ENCODE results near the gene CSNK1E.

Gene CSNK1E

DNA sequence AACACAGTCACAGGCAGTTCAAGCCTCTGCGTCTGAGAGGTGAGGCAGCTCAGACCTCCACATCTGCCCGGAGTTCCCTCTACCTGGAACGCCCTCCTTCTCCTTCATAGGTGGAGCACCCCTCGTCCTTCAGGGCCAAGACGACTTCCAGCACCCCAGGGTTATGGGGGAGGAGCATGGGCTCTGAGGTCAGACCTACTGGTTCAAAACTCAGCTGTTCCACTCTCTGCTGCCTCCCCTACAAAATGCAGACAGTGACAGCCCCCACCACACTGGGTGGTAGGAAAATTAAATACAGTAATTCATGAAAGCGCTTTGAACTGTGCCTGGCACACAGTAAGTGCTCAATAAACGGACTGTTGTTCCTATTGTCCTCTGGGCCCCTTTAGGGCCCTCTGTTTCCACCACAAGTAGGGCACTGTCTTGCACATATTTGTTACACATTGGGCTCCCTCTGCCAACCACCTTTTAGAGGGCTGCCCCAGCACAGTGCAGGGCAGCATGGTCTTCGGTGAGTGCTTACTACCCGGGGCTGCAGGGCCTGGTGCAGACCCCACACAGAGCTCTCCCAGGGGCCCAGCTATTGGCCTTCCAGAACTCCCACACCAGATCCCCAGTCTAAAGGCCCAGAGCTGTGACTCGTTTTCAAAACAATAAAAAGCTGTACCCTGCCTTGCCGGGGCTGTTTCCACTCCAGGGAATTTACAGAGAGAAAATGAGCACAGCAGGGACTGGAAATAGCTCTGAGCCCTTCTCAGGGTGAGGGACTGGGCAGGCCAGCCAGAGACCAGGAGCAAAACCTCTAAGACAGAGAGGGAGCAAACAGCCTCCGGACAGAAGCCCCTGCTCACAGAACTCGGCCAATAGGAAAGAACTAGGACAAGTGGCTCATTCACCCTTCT, 46.9 kb downstream of the CSNK1E start:
- H3K9me2 ChIP-seq (replicated peaks; ENCODE audit: insufficient read depth, low read length), result no peaks in the 10 kb centered on the region
- TF ChIP-seq, protein P1, sequence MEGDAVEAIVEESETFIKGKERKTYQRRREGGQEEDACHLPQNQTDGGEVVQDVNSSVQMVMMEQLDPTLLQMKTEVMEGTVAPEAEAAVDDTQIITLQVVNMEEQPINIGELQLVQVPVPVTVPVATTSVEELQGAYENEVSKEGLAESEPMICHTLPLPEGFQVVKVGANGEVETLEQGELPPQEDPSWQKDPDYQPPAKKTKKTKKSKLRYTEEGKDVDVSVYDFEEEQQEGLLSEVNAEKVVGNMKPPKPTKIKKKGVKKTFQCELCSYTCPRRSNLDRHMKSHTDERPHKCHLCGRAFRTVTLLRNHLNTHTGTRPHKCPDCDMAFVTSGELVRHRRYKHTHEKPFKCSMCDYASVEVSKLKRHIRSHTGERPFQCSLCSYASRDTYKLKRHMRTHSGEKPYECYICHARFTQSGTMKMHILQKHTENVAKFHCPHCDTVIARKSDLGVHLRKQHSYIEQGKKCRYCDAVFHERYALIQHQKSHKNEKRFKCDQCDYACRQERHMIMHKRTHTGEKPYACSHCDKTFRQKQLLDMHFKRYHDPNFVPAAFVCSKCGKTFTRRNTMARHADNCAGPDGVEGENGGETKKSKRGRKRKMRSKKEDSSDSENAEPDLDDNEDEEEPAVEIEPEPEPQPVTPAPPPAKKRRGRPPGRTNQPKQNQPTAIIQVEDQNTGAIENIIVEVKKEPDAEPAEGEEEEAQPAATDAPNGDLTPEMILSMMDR (IDR thresholded peaks at IDR 0.05; ENCODE audit: insufficient read depth, low read length, poor library complexity, severe bottlenecking), result no peak
- no peak for TF ChIP-seq EZH2phosphoT487 (conservative IDR thresholded peaks at IDR 0.05; ENCODE audit: low read length)
- H3K9ac ChIP-seq (ENCODE audit: low read length), result no peak overlapping the region
- no peak overlapping the region for H3K4me2 ChIP-seq (ENCODE audit: low read depth, low read length, poor library complexity, severe bottlenecking)
- no peaks in the 10 kb centered on the region for H3F3A ChIP-seq (ENCODE audit: insufficient read depth)
- no peaks in the 10 kb centered on the region for H4K20me1 ChIP-seq (ENCODE audit: low read depth, low read length)
- H3K4me3 ChIP-seq (ENCODE audit: insufficient read depth, low read length, poor library complexity, severe bottlenecking), result no peak overlapping the region
- no peak overlapping the region for H3K27ac ChIP-seq (ENCODE audit: low read depth, low read length)
- no peaks in the 10 kb centered on the region for H3K9me3 ChIP-seq (ENCODE audit: insufficient read depth, low read length)
- H3K27me3 ChIP-seq (ENCODE audit: low read length), result no peaks in the 10 kb centered on the region
- H2AFZ ChIP-seq (ENCODE audit: low read depth, low read length, severe bottlenecking), result no peak overlapping the region
- no peaks in the 10 kb centered on the region for H3K79me2 ChIP-seq (ENCODE audit: insufficient read depth, low read length)
- no peaks in the 10 kb centered on the region for H3K36me3 ChIP-seq (ENCODE audit: low read length)

DNA sequence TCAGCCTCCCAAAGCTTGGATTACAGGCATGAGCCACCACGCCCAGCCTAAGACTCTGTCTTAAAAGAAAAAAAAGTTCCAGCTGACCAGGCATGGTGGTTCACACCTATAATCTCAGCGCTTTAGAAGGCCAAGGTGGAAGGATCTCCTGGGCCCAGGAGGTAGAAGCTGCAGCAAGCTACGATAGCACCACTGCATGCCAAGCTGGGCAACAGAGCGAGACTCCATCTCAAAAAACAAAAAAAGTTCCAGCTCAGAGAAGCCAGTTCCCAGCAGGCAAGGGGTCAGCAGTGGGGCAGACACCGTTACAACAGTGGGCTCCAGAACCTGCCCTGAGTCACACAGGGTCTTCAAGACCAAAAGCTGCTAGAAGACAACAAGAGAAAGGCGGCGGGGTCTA, 47.8 kb downstream of the CSNK1E start:
- Histone ChIP-seq H3K27ac (ENCODE audit: low read depth, low read length) (no peak overlapping the region), H3K27me3 (ENCODE audit: low read length) (no peaks in the 10 kb centered on the region), H3F3A (ENCODE audit: insufficient read depth) (no peaks in the 10 kb centered on the region), H3K4me2 (ENCODE audit: low read depth, low read length, poor library complexity, severe bottlenecking) (no peak overlapping the region), H3K36me3 (ENCODE audit: low read length) (no peaks in the 10 kb centered on the region), H3K9ac (ENCODE audit: low read length) (no peak overlapping the region), H3K79me2 (ENCODE audit: insufficient read depth, low read length) (no peaks in the 10 kb centered on the region), H3K4me3 (ENCODE audit: insufficient read depth, low read length, poor library complexity, severe bottlenecking) (no peak overlapping the region), H3K9me2 (replicated peaks; ENCODE audit: insufficient read depth, low read length) (no peaks in the 10 kb centered on the region), H4K20me1 (ENCODE audit: low read depth, low read length) (no peaks in the 10 kb centered on the region), H3K9me3 (ENCODE audit: insufficient read depth, low read length) (no peaks in the 10 kb centered on the region), H2AFZ (ENCODE audit: low read depth, low read length, severe bottlenecking) (no peak overlapping the region)
- TF ChIP-seq EZH2phosphoT487 (conservative IDR thresholded peaks at IDR 0.05; ENCODE audit: low read length), result no peak
- TF ChIP-seq, protein P1 (IDR thresholded peaks at IDR 0.05; ENCODE audit: insufficient read depth, low read length, poor library complexity, severe bottlenecking), result no peak

DNA sequence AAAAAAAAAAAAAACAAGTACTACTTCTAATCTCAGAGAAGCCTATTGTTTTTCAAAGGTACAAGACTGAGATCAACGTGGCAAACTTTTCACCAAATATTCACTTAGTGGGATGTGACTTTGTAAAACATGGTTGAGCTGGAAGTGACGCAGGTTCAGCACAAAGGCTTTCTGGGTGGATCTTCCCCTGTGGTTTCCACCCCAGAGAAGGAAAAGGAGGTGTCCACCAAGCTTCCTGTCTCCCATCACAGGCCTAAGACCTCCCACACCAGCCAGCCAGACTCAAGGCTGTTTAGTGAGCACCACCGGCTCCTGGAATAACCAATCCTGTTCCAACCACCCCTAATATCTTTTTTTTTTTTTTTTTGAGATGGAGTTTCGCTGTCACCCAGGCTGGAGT, 50.1 kb downstream of the CSNK1E start:
- Histone ChIP-seq H3K9ac (ENCODE audit: low read length) (no peak overlapping the region), H3K9me2 (replicated peaks; ENCODE audit: insufficient read depth, low read length) (no peaks in the 10 kb centered on the region), H3K36me3 (ENCODE audit: low read length) (no peaks in the 10 kb centered on the region), H2AFZ (ENCODE audit: low read depth, low read length, severe bottlenecking) (no peak overlapping the region), H3K4me3 (ENCODE audit: insufficient read depth, low read length, poor library complexity, severe bottlenecking) (no peak overlapping the region), H3K27me3 (ENCODE audit: low read length) (no peaks in the 10 kb centered on the region), H3F3A (ENCODE audit: insufficient read depth) (no peaks in the 10 kb centered on the region), H3K27ac (ENCODE audit: low read depth, low read length) (no peak overlapping the region), H3K79me2 (ENCODE audit: insufficient read depth, low read length) (no peaks in the 10 kb centered on the region), H4K20me1 (ENCODE audit: low read depth, low read length) (no peaks in the 10 kb centered on the region), H3K9me3 (ENCODE audit: insufficient read depth, low read length) (no peaks in the 10 kb centered on the region), H3K4me2 (ENCODE audit: low read depth, low read length, poor library complexity, severe bottlenecking) (no peak overlapping the region)
- TF ChIP-seq, protein P1 (IDR thresholded peaks at IDR 0.05; ENCODE audit: insufficient read depth, low read length, poor library complexity, severe bottlenecking), result no peak
- no peak for TF ChIP-seq EZH2phosphoT487 (conservative IDR thresholded peaks at IDR 0.05; ENCODE audit: low read length)
